NB4 (cell line): Measurements from ENCODE around the gene ATF7IP2.

Experiments
- POLR2A ChIP-seq: IDR thresholded peaks from 2 replicates; pipeline ENCODE4 v1.6.1; 2011; ENCODE audit warnings: mild to moderate bottlenecking; ENCODE audit not compliant: insufficient read length; ENCODE audit errors: extremely low read depth
- TF ChIP-seq, protein P1 (sequence below): IDR thresholded peaks from one replicate; pipeline ENCODE4 v1.5.1; 2012; ENCODE audit warnings: low read depth, low read length

DNA sequence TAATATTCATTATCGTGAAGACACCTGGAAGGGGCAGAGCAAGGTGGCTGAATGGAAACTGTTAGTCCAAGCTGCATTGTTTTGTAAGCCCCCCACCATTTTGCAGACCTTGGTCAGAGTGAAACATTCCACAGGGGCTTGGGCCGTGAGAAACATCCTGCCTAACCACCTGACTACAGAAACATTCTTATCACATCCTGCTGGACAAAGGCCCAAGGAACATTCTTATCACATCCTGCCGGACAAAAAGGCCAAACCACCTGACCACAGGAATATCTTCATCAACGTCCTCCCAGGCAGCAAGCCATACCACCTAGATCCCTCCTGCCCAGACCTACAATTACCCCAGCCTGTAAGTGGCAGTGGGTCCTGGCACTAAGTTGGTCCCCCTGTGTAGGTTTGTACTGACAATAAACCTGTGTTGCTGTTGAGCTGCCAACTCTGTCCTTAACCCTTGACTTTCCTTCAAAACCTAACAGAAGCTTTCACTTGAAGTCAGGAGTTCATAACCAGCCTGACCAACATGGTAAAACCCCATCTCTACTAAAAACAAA is 19.6 kb downstream of the ATF7IP2 start:
- TF ChIP-seq, protein P1, sequence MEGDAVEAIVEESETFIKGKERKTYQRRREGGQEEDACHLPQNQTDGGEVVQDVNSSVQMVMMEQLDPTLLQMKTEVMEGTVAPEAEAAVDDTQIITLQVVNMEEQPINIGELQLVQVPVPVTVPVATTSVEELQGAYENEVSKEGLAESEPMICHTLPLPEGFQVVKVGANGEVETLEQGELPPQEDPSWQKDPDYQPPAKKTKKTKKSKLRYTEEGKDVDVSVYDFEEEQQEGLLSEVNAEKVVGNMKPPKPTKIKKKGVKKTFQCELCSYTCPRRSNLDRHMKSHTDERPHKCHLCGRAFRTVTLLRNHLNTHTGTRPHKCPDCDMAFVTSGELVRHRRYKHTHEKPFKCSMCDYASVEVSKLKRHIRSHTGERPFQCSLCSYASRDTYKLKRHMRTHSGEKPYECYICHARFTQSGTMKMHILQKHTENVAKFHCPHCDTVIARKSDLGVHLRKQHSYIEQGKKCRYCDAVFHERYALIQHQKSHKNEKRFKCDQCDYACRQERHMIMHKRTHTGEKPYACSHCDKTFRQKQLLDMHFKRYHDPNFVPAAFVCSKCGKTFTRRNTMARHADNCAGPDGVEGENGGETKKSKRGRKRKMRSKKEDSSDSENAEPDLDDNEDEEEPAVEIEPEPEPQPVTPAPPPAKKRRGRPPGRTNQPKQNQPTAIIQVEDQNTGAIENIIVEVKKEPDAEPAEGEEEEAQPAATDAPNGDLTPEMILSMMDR, result no peak
- no peak for TF ChIP-seq POLR2A
